GM18873 (cell line): ENCODE data around the gene SAP30.
A peak's percentile ranks its signal among the peaks of the same experiment; 100 is the strongest.

Source experiments
- ATAC-seq: cut with Tn5 transposase; IDR thresholded peaks from one replicate; pipeline ENCODE4 v1.9.1; 2021; ENCODE audit warnings: mild to moderate bottlenecking, moderate library complexity, moderate number of reproducible peaks; ENCODE audit not compliant: unreplicated experiment, low FRiP score

SAP30 gene, protein sequence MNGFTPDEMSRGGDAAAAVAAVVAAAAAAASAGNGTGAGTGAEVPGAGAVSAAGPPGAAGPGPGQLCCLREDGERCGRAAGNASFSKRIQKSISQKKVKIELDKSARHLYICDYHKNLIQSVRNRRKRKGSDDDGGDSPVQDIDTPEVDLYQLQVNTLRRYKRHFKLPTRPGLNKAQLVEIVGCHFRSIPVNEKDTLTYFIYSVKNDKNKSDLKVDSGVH

DNA sequence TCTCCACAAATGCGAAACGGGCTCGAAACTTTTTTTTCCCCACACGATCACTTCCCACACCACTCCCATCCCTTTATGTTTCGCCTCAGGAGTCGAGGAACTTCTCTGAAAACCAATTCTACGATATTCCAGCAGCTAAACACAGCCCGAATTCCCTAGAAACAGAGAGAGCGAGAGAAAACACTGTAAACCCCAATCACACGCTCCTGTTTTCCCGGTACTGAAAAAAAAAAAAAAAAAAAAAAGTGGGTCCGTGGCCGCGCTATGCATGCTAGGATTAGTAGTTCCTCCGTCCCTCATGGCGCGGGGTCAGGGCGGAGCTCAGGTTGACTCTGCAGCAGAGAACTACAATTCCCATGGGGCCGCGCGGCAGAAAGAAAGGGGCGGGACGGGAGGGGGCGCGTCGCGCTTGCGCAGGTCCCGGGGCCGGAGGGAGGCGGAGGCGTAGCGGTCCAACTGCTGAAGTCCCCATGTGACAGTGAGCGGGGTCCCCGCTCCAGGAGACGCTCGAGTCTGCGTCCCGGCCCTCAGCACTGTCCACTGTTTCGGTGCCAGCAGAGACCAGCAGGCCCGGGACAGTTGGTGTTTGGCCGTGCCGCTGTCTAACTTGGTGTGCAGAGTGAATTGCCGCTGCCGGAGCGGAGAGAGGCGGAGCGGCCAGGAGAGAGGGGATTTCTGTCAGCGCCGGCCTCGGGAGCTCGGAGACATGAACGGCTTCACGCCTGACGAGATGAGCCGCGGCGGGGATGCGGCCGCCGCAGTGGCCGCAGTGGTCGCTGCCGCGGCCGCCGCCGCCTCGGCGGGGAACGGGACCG is at the start of gene SAP30:
Gene SAP30 (plus strand): TSS at position 478 of the 815 bp plus-strand sequence. CDS start 229 bp downstream, at position 707.
- peak; percentile 64 for ATAC-seq

DNA sequence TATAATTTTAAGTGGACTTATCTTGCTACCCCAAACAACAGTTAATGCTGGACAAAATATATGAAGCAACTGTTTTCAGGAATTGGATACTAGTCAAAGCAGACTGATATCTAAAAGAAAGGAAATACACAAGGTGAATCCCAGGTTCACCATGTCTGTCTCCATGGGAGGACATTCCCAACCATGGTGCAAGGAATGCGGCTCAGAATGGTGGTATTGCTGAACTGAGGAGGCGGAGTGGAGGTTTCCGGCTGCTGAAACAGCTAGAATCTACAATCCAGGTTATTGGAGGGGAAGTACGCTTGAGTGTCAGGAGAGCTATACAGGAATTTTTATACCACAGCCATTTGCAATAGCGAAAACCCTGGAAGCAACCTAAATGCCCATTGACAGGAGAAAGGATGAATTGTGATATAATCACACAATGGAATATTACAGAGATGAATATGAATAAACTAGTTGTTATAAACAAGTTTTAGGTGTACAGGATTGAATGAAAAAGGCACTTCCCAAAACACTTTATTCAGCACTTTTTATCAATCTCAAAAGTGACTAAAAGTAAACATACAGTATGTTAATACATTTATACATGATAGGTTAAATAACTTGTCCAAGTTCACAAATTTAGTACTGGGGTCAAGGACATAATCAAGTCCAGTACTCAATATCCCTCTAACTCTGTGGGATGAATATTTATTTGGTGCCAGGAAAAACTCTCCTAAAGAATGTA is 45.6 kb upstream of the SAP30 start:
- ATAC-seq: no peak

DNA sequence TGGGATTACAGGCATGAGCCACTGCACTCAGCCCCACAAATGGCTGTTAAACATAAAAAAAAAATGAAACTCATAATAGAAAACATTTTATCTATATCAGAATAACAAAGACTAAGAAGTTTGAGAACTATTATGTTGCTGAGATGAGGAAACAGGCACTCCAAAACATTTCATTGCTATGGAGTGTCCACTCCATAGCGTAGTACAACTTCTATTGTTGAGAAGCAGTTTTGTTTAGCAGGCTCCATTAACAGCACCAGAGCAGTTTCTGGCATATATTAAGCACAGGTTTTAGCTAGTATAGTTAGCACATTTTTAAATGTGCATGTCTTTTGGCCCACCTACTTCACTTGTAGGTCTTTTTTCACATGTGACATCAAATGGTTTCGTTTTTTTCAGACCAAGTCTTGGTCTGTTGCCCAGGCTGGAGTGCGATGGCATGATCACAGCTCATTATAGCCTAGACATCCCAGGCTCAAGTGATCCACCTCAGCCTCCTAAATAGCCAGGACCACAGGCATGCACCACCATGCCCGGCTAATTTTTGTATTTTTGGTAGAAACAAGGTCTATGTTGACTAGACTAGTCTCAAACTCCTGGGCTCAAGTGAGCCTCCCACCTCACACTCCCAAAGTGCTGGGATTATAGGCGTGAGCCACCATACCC is 42.4 kb upstream of the SAP30 start:
- ATAC-seq: no peak

DNA sequence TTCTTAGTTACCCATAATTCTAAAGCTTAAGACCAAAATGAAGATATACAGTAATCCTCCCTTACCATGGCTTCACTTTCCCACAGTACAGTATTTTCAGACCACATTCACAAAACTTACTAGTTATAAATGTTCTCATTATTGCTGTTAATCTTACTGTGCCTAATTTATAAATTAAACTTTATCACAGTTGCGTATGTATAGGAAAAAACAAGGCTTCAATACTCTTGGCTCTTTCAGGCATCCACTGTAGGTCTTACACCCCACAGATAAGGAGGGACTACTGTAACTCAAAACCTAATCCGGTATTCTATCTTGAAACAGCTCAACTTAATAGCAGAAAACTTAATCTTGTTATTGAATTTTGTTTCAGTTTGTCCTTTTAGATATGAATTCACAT is 40.2 kb upstream of the SAP30 start:
- no peak for ATAC-seq

DNA sequence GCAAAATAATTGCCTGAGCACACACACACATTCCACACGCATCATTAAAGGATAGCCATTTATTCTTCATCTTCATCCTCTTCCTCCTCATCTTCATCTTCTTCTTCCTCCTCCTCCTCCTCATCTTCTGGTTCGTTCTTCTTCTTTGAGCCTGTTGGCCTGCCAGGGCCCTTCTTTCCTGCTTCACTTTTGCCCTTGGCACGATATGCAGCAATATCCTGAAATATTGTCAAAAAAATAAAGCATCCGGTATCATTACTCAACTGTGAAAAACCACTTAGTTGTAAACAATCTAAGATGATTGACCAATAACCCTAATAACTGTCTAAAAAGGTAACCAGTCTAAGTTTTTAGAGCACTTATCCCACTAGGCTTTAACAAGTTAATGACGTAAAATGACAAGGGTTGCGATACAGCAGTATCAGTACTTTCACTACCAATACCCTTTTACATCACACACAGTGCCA is 38.7 kb upstream of the SAP30 start:
- ATAC-seq: no peak

DNA sequence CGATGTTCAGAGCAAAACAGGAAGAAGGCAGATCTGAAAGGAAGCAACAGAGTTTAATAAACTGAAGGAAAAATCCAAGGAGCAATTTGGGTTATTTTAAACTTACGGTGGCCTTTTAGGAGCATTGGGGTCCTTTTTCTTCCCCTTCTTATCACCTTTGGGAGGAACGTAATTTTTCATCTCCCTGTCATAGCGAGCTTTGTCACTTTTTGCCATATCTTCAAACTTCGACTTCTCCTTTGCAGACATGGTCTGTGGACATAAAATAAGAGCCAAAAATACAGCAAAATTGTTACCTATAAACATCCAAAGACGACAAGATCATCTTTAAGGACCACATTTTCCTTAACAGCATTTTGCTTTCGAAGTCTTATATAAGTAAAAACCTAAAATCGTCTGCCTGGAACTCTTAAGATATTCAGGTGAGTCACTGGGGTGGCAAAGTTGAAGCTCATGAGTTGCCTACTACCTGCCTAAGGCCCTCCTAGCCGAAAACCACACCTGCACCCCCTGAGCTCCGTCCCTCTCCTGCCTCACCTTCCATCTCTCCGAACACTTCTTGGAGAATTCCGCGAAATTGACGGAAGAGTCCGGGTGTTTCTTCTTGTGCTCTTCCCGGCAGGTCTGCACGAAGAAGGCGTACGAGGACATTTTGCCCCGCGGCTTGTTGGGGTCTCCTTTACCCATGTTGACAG is 37.6 kb upstream of the SAP30 start:
- ATAC-seq: no peak

DNA sequence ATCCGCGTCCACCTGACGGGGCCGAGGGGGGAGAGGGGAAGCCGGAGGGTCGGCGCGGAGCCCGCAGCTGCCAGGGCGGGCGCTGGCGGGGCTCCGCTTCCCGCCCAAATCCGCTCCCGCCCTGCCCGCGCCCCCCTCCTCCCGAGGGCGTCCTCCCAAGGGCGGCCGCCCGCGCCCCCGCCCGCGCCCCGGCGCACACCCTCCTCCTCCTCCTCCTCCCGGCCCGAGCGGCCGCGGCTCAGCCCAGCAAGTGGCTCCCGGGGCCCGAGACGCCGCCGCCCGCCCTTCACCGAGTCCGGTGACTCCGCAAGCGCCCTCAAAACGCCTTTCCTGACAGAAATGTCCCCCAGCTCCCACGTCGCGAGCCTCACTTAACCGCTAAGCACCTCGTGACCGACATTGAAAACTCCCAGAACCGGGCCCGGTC is 37.1 kb upstream of the SAP30 start:
- no peak for ATAC-seq

DNA sequence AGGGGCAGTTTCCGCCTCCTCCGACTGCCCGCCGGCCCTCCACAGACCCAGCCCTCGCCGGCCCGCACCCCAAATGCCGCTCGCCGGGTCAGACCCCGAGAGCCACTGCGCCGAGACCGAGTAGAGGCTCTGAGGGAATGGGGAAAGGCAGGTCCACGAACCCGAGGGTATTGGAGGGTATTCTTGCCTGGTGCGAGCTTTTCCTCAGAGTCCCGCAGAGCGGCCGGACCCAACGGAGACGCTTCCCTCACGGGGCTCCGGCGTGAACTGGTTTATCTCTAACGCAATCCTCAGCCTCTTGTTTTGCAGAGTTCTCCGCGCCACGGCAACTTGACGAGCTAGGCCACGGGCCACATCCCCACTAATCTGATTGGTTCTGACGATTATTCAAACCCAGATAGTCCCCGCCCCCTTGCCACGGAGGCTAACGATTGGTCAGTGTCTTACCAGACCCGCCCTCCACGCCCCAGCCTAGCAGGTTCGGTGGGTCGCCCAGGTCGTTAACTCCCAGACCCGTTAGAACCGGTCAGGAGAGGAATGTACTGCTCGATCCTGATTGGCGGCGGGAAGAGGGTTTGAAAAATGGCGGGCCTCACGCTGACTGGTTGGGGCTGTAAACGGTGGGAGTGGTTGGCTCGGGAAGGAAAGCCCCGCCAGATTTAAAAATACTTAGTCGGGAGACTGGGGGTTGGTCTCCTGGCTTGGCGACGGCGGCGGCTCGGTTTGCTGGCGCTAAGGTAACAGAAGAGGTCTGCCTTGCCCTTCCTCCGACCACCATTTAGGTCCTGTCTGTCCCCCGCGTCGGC is 36.5 kb upstream of the SAP30 start, which contains the start of gene HMGB2:
Gene HMGB2 (minus strand): TSS at position 274 of the 806 bp plus-strand sequence. CDS start 709 bp downstream, outside the sequence.
- ATAC-seq: peak; percentile 92

DNA sequence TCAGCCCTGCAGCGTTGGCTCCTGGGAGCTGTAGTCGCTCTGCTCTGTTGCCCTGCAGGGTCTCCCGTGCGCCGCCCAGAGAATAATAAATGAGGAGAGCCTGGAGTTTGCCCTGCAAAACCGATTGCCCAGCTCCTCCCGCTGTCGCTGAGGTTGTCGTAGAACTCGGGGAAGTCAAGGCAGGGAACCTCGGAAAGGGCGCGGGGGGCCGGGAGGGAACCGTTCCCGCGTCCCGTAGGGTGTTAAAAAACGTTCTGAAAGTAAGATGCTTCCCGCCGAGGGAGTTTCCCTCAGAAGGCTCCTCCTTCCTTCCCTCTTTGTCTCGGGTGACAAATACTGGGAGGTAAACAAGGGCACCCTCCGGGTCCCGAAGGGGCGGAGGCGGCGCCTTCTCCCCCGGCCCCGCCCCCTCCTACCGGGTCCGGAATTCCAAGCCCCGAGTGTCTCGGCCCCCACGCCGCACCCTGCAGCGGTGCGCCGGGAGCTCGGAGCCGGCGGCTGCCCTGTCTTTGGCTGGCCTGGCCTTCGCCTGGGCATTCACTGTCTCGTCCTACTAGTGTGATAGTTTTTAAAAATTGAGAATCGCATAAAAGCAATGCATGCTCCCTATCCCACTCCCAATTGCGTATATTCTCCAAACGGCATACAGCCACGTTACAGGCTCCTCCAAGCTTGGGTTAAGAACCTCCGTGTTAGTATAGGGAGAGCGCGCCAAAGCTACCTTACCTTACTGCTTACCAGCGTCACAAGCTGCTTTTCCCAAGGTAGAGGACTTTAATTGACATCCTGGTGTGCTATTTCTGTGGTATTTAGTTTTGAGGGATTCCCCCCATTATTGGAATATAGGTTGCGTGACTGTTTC is 35.6 kb upstream of the SAP30 start:
- peak; percentile 31 for ATAC-seq

DNA sequence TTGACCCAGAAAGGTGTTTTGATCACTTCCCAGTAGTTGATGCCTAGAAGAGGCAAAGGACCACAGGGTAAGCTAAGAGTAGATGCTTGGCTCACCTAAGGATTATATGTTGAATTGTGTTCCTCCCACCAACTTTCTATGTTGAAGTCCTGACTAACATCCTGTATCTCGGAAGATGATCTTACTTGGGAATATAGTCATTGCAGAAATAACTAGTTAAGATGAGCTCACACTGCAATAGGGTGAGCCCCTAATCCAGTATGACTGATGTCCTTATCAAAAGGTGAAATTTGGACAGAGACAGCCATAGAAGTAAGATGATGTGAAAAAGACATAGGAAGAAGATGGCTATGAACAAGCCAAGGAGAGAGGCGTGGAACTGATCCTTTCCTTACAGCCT is 33.3 kb upstream of the SAP30 start:
- no peak for ATAC-seq

DNA sequence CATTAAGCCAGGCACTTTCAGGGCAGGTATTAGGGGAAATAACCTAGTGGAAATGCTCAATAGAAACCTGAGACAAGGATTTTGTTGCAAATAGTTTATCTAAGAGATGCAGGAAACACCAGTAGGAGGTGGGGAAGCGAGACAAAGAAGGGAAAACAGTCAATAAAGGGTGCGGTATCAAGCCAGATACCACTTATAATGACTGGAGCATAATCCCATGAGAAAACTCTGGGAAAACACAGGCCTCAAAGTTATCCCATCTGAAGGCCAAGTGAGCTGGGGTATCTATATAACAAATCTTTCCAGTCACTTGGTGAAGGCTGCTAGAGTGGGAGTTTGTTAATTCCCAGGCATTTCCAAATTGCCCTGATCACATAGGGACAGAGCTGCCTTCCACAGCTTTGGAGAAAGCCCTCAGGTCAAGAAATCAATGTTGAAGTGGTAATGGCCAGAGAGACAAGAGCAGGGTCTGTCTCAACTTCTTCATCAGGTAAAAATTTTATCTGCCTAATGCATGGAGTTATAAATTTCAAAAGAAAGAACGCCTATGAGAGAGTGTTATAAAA is 26.8 kb upstream of the SAP30 start:
- no peak for ATAC-seq

DNA sequence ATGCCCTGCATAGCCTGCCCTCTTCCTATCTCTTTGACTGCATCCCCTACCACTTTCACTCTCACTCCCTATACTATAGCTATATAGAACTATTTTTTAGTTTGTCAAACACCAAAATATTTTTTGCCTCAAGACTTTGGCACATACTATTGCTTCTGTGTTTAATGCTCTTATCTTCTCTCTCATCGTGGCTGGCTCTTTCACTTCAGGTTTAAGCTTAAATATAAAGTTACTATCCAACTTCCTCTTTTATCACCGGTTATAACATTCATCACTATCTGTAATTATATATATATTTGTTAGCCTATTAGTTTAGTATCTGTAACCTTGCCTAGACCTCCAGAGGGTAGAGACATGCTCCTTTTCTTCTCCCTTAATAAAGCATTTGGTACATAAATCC is 25.1 kb upstream of the SAP30 start:
- no peak for ATAC-seq

DNA sequence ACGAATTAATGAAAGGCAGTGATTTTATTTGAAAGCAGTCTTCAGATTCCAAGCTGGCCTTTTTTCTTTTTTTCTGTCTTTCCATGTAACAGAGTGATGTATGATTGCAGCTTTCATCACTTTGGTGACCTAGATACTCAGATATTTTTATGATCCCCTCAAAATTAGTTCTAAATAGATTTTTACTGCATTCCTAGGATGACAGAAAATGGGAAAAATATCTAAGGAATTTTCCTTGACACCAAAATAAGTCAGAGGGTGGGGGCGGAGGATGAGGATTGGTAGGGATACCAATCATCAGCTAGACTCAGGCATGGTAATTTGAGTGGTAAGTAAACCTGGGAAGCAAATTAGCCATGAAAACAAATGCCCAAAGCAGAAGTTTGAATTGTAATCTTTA is 24.7 kb upstream of the SAP30 start:
- ATAC-seq: no peak

DNA sequence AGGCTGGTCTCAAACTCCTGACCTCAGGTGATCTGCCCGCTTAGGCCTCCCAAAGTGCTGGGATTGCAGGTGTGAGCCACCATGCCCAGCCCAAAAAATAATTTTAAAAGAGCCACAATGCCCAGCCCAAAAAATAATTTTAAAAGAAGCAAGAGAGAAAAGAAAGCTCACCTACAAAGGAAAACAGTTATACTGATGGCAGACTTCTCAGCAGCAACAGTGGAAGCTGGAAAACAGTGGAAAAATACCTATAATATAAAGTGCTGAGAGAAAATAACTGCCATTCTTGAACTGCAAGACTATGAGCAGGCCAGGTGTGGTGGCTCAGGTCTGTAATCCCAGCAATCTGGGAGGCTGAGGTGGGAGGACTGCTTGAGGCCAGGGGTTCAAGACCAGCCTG is 23.3 kb upstream of the SAP30 start:
- no peak for ATAC-seq

DNA sequence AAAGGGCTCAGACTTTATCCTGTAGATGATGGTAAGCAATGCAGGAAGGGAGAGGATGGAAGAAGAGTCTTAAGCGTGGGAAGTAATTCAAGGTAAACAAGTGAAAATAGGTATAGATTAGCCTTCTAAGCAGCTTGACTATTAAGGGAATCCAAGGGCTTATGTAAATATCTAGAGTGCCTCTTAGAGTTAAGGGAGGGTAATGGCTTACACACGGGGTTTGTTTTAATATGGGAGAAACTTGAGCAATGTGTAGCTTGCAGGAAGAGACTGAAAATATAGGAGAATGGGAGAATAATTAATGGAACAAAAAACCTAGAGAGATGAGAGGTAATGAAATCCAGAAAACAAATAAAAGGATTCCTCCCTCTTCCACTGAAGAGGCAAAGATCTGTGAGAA is 12.8 kb upstream of the SAP30 start:
- no peak for ATAC-seq

DNA sequence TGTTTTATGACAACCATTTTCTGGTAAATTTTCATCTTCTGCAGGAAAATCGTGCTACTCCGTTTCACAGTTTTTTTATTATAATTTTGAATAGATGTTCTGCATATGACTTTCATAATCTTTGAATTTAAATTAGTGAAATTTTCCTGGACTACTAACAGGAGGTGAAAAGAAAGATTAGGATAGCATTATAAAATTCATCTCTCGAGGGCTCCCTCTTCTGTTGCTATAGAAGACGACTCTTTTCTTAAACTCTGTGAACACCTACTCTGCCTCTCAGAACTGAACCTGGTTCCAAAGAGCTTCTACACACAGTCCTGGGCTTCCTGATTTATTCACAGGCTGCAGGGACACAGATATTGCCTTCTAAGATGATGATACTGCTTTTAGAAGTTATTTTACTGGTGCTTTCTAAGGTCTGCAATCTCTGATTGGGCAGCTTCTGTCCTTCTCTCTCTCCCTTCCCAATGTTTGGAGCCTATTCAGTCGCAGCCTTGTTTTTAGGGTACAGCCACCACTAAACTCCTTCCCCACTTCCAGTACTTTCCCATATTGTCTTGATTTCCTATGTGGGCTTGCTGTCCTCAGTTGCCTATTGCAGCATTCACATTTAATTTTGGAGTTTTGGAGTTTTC is 10.1 kb upstream of the SAP30 start:
- ATAC-seq: no peak

DNA sequence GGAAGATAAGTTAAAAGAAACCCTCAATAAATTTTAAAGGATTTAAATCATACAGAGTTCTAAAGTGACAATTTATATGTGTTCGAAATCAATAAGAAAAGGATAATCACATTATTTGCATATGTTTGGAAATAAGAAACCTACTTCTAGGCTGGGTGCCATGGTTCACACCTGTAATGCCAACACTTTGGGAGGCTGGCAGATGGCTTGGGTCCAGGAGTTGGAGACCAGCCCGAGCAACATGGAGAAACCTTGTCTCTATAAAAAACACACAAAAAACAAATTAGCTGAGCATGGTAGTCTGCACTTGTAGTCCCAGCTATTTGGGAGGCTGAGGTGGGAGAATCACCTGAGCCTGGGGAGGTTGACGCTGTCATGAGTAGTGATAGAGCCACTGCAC is 8.1 kb upstream of the SAP30 start:
- no peak for ATAC-seq
